Measurements from ENCODE around the gene ENTREP1. TPM values are rescaled to one million over a fixed set of nuclear protein-coding genes. Genes with fewer than 3 reads are reported as not detected.
A peak's percentile ranks its signal among the peaks of the same experiment; 100 is the strongest.

The ENTREP1 gene
- total and polyA plus RNA-seq, 2 donors (not counting 1 experiment from before 2014, with no cell fraction given), result 0.06 TPM; not detected in 1

DNA sequence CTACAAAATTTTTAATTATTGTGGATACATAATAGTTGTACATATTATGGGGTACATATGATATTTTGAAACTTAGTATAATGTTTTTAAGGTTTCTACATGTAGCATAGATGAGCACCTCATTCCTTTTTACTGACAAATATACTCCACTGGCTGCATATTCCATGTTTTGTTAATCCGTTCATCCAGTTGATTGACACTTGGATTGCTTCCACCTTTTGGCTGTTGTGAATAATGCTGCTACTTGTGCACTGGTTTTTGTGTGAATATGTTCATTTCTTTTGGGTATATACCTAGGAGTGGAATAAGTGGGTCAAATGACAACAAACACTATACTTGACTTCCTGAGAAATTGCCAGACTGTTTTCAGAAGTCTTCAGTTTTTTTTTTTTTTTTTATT lies 2.8 kb upstream of the ENTREP1 start:
- Histone ChIP-seq H3K4me3 (replicated peaks in 1 of 4; ENCODE audit: control extremely low read depth in 1 of 4, insufficient read depth in 1 of 4, low read depth in 3 of 4, low read length in 4 of 4) (no peak overlapping the region), H3K36me3 (ENCODE audit: control insufficient read depth, insufficient read depth, low read length) (no peaks in the 10 kb centered on the region), H2AFZ (ENCODE audit: low read length) (no peak overlapping the region), H3K79me2 (ENCODE audit: control insufficient read depth, insufficient read depth, low read length) (no peaks in the 10 kb centered on the region), H3K4me1 (ENCODE audit: control insufficient read depth, extremely low read depth, insufficient read depth, low read length) (no peaks in the 10 kb centered on the region), H3K4me2 (ENCODE audit: extremely low read depth, insufficient read depth, low read length) (no peak overlapping the region), H3K9ac (ENCODE audit: insufficient read depth, low read length) (no peak overlapping the region), H3K27ac (ENCODE audit: insufficient read depth, low read length) (no peak overlapping the region), H3K9me3 (ENCODE audit: control insufficient read depth, insufficient read depth, low read depth, low read length) (no peaks in the 10 kb centered on the region), H3K27me3 (ENCODE audit: control insufficient read depth, insufficient read depth, low read length) (peaks cover 21% of the 10 kb centered on the region), H4K20me1 (ENCODE audit: control insufficient read depth, extremely low read depth, insufficient read depth, low read length) (no peaks in the 10 kb centered on the region)
- TF ChIP-seq, protein P1, sequence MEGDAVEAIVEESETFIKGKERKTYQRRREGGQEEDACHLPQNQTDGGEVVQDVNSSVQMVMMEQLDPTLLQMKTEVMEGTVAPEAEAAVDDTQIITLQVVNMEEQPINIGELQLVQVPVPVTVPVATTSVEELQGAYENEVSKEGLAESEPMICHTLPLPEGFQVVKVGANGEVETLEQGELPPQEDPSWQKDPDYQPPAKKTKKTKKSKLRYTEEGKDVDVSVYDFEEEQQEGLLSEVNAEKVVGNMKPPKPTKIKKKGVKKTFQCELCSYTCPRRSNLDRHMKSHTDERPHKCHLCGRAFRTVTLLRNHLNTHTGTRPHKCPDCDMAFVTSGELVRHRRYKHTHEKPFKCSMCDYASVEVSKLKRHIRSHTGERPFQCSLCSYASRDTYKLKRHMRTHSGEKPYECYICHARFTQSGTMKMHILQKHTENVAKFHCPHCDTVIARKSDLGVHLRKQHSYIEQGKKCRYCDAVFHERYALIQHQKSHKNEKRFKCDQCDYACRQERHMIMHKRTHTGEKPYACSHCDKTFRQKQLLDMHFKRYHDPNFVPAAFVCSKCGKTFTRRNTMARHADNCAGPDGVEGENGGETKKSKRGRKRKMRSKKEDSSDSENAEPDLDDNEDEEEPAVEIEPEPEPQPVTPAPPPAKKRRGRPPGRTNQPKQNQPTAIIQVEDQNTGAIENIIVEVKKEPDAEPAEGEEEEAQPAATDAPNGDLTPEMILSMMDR (conservative IDR thresholded peaks at IDR 0.05 in 1 of 2, IDR thresholded peaks at IDR 0.05 in 1 of 2; ENCODE audit: low read depth in 1 of 2, low read length in 2 of 2), result no peak
- TF ChIP-seq EZH2 (IDR thresholded peaks at IDR 0.05; ENCODE audit: low read length, missing control alignments), result no peak
- no peak for DNase-seq (ENCODE audit: low read depth in 2 of 2)

DNA sequence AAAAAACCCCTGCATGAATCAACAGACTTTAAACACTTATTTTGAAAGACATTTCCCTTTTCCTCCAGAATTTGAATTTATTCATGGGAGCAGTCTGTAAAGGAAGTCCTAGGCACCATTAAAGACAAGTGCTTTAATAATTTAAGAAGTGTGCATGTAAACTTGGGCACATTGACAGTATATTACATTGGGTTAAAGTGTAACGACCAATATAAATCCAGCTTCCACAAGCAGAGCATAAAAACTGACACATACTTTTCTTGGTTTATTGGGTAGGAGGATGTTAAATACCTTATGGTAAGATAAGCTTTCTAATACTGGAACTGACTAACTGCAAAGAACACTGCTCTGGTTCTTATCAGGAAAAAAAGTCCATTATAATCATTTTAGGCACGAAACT lies 1.2 kb upstream of the ENTREP1 start:
- TF ChIP-seq, protein P1 (conservative IDR thresholded peaks at IDR 0.05 in 1 of 2, IDR thresholded peaks at IDR 0.05 in 1 of 2; ENCODE audit: low read depth in 1 of 2, low read length in 2 of 2), result no peak
- no peak for TF ChIP-seq EZH2 (IDR thresholded peaks at IDR 0.05; ENCODE audit: low read length, missing control alignments)
- Histone ChIP-seq H3K9me3 (ENCODE audit: control insufficient read depth, insufficient read depth, low read depth, low read length) (no peaks in the 10 kb centered on the region), H3K36me3 (ENCODE audit: control insufficient read depth, insufficient read depth, low read length) (no peaks in the 10 kb centered on the region), H2AFZ (ENCODE audit: low read length) (no peak overlapping the region), H4K20me1 (ENCODE audit: control insufficient read depth, extremely low read depth, insufficient read depth, low read length) (no peaks in the 10 kb centered on the region), H3K27me3 (ENCODE audit: control insufficient read depth, insufficient read depth, low read length) (peaks cover 27% of the 10 kb centered on the region), H3K79me2 (ENCODE audit: control insufficient read depth, insufficient read depth, low read length) (no peaks in the 10 kb centered on the region), H3K4me2 (ENCODE audit: extremely low read depth, insufficient read depth, low read length) (no peak overlapping the region), H3K4me3 (replicated peaks in 1 of 4; ENCODE audit: control extremely low read depth in 1 of 4, insufficient read depth in 1 of 4, low read depth in 3 of 4, low read length in 4 of 4) (no peak overlapping the region), H3K9ac (ENCODE audit: insufficient read depth, low read length) (no peak overlapping the region), H3K4me1 (ENCODE audit: control insufficient read depth, extremely low read depth, insufficient read depth, low read length) (no peaks in the 10 kb centered on the region), H3K27ac (ENCODE audit: insufficient read depth, low read length) (no peak overlapping the region)
- no peak for DNase-seq (ENCODE audit: low read depth in 2 of 2)

DNA sequence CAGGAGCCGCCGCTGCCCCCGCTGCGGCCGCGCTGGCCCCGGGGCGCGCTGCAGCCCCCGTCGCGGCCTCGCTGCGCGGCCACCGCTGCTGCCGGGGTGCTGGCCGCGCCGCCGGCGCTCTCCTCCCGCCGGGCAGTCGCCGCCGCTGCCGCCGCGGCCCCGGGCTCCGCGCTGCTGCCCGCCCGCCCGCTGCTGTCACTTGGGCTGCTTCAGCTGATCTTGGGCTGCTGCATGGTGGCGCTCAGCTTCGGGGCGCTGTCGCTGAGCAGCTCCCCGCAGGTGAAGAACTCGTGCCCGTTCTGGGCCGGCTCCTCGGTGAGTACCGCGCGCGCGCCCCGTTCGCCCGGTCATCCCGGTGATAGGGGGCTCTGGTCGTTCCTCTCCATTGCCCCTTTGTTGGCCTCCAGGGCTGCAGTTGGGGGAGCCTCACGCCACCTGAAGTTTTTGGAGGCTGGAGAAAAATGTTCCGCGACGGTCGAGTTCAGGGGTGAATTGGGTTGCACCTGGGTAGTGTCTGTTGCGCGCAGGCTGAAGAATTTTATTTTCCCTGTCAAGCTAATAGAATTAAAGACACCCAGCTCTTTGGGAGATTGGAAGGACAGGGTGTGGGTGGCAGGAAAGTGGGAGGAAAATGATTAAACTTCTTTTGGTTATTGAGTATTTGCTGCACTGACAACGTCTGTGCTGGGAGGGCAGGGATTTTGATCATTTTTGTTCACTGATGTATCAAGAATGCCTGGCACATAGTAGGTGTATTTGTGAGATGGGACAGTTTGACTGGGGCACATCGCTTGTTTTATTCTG lies 596 bp downstream of the ENTREP1 start:
- Histone ChIP-seq H3K9me3 (ENCODE audit: control insufficient read depth, insufficient read depth, low read depth, low read length) (no peaks in the 10 kb centered on the region), H3K27ac (ENCODE audit: insufficient read depth, low read length) (no peak overlapping the region), H3K4me1 (ENCODE audit: control insufficient read depth, extremely low read depth, insufficient read depth, low read length) (no peaks in the 10 kb centered on the region), H3K9ac (ENCODE audit: insufficient read depth, low read length) (no peak overlapping the region), H3K4me3 (replicated peaks in 1 of 4; ENCODE audit: control extremely low read depth in 1 of 4, insufficient read depth in 1 of 4, low read depth in 3 of 4, low read length in 4 of 4) (peak overlapping the region in 1 of 4 experiments; percentile 12), H3K4me2 (ENCODE audit: extremely low read depth, insufficient read depth, low read length) (peak overlapping the region; percentile 32), H2AFZ (ENCODE audit: low read length) (no peak overlapping the region), H3K27me3 (ENCODE audit: control insufficient read depth, insufficient read depth, low read length) (peaks cover 27% of the 10 kb centered on the region), H4K20me1 (ENCODE audit: control insufficient read depth, extremely low read depth, insufficient read depth, low read length) (no peaks in the 10 kb centered on the region), H3K36me3 (ENCODE audit: control insufficient read depth, insufficient read depth, low read length) (no peaks in the 10 kb centered on the region), H3K79me2 (ENCODE audit: control insufficient read depth, insufficient read depth, low read length) (no peaks in the 10 kb centered on the region)
- TF ChIP-seq EZH2 (IDR thresholded peaks at IDR 0.05; ENCODE audit: low read length, missing control alignments), result peak; percentile 62
- TF ChIP-seq, protein P1 (conservative IDR thresholded peaks at IDR 0.05 in 1 of 2, IDR thresholded peaks at IDR 0.05 in 1 of 2; ENCODE audit: low read depth in 1 of 2, low read length in 2 of 2), result no peak
- no peak for DNase-seq (ENCODE audit: low read depth in 2 of 2)

All from fibroblast of lung (primary cell).